HepG2 (cell line): ENCODE measurements around the gene HIRA. TPM values are rescaled to one million over a fixed set of nuclear protein-coding genes. Genes with fewer than 3 reads are reported as not detected.

Experiments used
- CHD2 ChIP-seq: IDR thresholded peaks from 2 replicates; pipeline ENCODE4 v1.6.1; 2011; ENCODE audit warnings: low read depth, low read length, improper control_type of control experiment
- DNMT3B ChIP-seq: conservative IDR thresholded peaks from 2 replicates; pipeline ENCODE4 v1.6.1; 2016; ENCODE audit warnings: missing biosample characterization, control low read depth
- EEA1 ChIP-seq: sonication (generic); formaldehyde crosslinking; IDR thresholded peaks from 2 replicates; pipeline ENCODE4 v1.5.1; 2020; ENCODE audit warnings: mild to moderate bottlenecking, missing genetic modification reagents, borderline replicate concordance
- GATAD2A ChIP-seq: IDR thresholded peaks from 2 replicates; pipeline ENCODE4 v1.6.1; 2016
- MEF2D ChIP-seq: sonication (generic); formaldehyde crosslinking; IDR thresholded peaks from 2 replicates; pipeline ENCODE4 v1.5.1; 2020; ENCODE audit warnings: mild to moderate bottlenecking, missing genetic modification reagents
- RAD21 ChIP-seq: fragments of 450-650 bp; formaldehyde crosslinking; IDR thresholded peaks from 2 replicates; pipeline ENCODE4 v1.5.0; 2020; ENCODE audit warnings: mild to moderate bottlenecking
- SALL1 ChIP-seq: sonication (generic); formaldehyde crosslinking; IDR thresholded peaks from 2 replicates; pipeline ENCODE4 v1.8.0; 2022; ENCODE audit warnings: mild to moderate bottlenecking, missing genetic modification reagents
- STAG1 ChIP-seq: sonication (generic); formaldehyde crosslinking; IDR thresholded peaks from 2 replicates; pipeline ENCODE4 v1.4.0; 2020; ENCODE audit warnings: missing genetic modification reagents
- ZFX ChIP-seq: sonication (generic); formaldehyde crosslinking; IDR thresholded peaks from 2 replicates; pipeline ENCODE4 v1.4.0; 2020; ENCODE audit warnings: mild to moderate bottlenecking, low read depth, missing genetic modification reagents, moderate library complexity
- ZNF12 ChIP-seq: sonication (generic); formaldehyde crosslinking; IDR thresholded peaks from 2 replicates; pipeline ENCODE4 v1.5.0; 2020; ENCODE audit warnings: missing genetic modification reagents
- ZNF501 ChIP-seq: sonication (generic); formaldehyde crosslinking; IDR thresholded peaks from 2 replicates; pipeline ENCODE4 v1.5.1; 2020; ENCODE audit warnings: mild to moderate bottlenecking, moderate library complexity, missing genetic modification reagents
- ZNF598 ChIP-seq: sonication (generic); formaldehyde crosslinking; IDR thresholded peaks from 2 replicates; pipeline ENCODE4 v1.5.1; 2020; ENCODE audit warnings: mild to moderate bottlenecking, missing genetic modification reagents, borderline replicate concordance
- ZNF792 ChIP-seq: IDR thresholded peaks from 2 replicates; pipeline ENCODE4 v1.6.1; 2016
- ZSCAN12 ChIP-seq: sonication (generic); formaldehyde crosslinking; IDR thresholded peaks from 2 replicates; pipeline ENCODE4 v1.9.0; 2021; ENCODE audit warnings: mild to moderate bottlenecking, missing genetic modification reagents
- ZSCAN21 ChIP-seq: sonication (generic); formaldehyde crosslinking; IDR thresholded peaks from 2 replicates; pipeline ENCODE4 v1.8.0; 2022; ENCODE audit warnings: mild to moderate bottlenecking, missing genetic modification reagents, moderate library complexity, borderline replicate concordance
- polyA plus RNA-seq, 8 experiments: library from polyadenylated mRNA; depleted of rRNA in 3 of 8; stranded (reverse) in 7 of 8; unstranded in 1 of 8; fragments of >200 nt; fragmentation: Illumina TruSeq in 4 of 8; extraction: Trizol in 4 of 8; gene quantifications; 2 replicates each; pipeline versions ENCODE4 v1.2.1 to v1.2.3, GENCODE V29; 2011 to 2016; ENCODE audit warnings: low read depth in 4 of 8, missing spikeins in 1 of 8, mixed read lengths in 1 of 8; ENCODE audit not compliant: insufficient read depth in 1 of 8
- total RNA-seq, 5 experiments: library from RNA; depleted of rRNA; stranded (reverse); fragments of >200 nt; fragmentation: Illumina TruSeq; extraction: Trizol; gene quantifications; 2 replicates each; pipeline ENCODE4 v1.2.3, GENCODE V29; 2016; ENCODE audit warnings: low read depth in 1 of 5
- TF ChIP-seq, protein P1 (sequence below): sonication (generic); formaldehyde crosslinking; IDR thresholded peaks from 2 replicates; pipeline ENCODE4 v1.4.0; 2020; ENCODE audit warnings: missing genetic modification reagents
- TF ChIP-seq, protein P2 (sequence below): fragments of 450-650 bp; IDR thresholded peaks from 2 replicates; pipeline ENCODE4 v1.6.1; 2016
- TF ChIP-seq, protein P3 (sequence below): IDR thresholded peaks from 2 replicates; pipeline ENCODE4 v1.6.1; 2016; ENCODE audit warnings: low read depth, control low read depth
- TF ChIP-seq, protein P4 (sequence below): sonication (generic); formaldehyde crosslinking; IDR thresholded peaks from 2 replicates; pipeline ENCODE4 v1.8.0; 2022; ENCODE audit warnings: mild to moderate bottlenecking, missing genetic modification reagents
- TF ChIP-seq, protein P5 (sequence below): sonication (generic); formaldehyde crosslinking; IDR thresholded peaks from 2 replicates; pipeline ENCODE4 v1.9.0; 2022; ENCODE audit warnings: low read depth, missing genetic modification reagents

HIRA gene
- total and polyA plus RNA-seq, 2 of the 13 experiments (the other 11 are each of a cell fraction or from before 2014, with no cell fraction given) = 21.5 to 29.2 TPM

DNA sequence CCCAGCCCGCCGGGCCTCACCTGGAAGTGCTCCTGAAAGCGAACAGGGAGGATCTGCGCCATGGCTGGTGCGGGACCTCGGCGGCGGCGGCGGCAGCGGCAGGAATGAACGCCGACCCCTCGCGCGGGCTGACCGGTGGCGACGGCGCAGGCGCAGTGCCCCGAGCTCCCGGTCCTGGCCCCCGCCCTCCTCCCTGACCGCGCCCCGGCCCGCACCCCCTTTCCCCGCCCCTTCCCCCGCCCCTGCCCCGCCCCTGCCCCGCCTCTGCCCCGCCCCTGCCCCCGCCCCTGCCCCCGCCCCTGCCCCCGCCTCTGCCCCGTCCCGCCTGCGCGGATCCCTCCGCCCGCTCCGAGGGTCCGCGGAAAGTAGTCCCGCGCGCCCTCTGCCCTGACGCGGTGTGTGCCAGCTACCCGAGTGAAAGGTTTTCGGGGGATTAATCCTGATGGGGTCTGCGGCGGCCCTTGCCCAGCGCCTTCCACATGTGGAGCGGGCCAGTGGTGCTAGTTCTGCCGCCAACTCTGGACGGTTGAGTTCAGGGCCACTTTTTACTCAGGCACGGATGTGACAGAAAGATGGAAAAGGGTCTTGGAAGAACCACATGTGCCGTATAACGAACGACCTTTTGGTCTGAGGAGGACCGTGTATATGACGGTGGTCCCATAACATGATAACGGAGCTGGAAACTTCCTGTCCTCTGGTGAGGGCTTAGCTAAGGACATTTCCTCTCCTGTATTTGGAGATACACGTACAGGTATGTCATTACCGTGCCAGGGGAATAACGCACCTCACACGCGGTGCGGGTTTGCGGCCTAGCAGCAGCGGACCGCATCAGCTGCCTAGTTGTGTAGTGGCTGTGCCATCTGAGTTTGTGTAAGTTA is 139.7 kb downstream of the HIRA start, which contains the start of gene CLTCL1 (continued):
- no peak for TF ChIP-seq ZNF598
- no peak for TF ChIP-seq DNMT3B
- TF ChIP-seq, protein P1, sequence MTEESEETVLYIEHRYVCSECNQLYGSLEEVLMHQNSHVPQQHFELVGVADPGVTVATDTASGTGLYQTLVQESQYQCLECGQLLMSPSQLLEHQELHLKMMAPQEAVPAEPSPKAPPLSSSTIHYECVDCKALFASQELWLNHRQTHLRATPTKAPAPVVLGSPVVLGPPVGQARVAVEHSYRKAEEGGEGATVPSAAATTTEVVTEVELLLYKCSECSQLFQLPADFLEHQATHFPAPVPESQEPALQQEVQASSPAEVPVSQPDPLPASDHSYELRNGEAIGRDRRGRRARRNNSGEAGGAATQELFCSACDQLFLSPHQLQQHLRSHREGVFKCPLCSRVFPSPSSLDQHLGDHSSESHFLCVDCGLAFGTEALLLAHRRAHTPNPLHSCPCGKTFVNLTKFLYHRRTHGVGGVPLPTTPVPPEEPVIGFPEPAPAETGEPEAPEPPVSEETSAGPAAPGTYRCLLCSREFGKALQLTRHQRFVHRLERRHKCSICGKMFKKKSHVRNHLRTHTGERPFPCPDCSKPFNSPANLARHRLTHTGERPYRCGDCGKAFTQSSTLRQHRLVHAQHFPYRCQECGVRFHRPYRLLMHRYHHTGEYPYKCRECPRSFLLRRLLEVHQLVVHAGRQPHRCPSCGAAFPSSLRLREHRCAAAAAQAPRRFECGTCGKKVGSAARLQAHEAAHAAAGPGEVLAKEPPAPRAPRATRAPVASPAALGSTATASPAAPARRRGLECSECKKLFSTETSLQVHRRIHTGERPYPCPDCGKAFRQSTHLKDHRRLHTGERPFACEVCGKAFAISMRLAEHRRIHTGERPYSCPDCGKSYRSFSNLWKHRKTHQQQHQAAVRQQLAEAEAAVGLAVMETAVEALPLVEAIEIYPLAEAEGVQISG = peak; percentile 58
- TF ChIP-seq, protein P2, sequence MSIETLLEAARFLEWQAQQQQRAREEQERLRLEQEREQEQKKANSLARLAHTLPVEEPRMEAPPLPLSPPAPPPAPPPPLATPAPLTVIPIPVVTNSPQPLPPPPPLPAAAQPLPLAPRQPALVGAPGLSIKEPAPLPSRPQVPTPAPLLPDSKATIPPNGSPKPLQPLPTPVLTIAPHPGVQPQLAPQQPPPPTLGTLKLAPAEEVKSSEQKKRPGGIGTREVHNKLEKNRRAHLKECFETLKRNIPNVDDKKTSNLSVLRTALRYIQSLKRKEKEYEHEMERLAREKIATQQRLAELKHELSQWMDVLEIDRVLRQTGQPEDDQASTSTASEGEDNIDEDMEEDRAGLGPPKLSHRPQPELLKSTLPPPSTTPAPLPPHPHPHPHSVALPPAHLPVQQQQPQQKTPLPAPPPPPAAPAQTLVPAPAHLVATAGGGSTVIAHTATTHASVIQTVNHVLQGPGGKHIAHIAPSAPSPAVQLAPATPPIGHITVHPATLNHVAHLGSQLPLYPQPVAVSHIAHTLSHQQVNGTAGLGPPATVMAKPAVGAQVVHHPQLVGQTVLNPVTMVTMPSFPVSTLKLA = no peak
- peak; percentile 81 for TF ChIP-seq CHD2
- TF ChIP-seq ZNF12 (CRISPR knock-in tag) = no peak
- TF ChIP-seq SALL1 = peak; percentile 61; the same call in 1 of the 2 replicates
- TF ChIP-seq RAD21 (CRISPR knock-in tag) = peak; percentile 29; the same call in 1 of the 2 replicates
- peak; percentile 72; the same call in 1 of the 2 replicates for TF ChIP-seq EEA1 (CRISPR knock-in tag)
- TF ChIP-seq MEF2D (CRISPR knock-in tag) = peak; percentile 42; the same call in 1 of the 2 replicates
- 0 out of 2 replicates have a peak, but pooled peaks have one; percentile 53 for TF ChIP-seq ZSCAN12 (CRISPR knock-in tag)
- TF ChIP-seq, protein P3, sequence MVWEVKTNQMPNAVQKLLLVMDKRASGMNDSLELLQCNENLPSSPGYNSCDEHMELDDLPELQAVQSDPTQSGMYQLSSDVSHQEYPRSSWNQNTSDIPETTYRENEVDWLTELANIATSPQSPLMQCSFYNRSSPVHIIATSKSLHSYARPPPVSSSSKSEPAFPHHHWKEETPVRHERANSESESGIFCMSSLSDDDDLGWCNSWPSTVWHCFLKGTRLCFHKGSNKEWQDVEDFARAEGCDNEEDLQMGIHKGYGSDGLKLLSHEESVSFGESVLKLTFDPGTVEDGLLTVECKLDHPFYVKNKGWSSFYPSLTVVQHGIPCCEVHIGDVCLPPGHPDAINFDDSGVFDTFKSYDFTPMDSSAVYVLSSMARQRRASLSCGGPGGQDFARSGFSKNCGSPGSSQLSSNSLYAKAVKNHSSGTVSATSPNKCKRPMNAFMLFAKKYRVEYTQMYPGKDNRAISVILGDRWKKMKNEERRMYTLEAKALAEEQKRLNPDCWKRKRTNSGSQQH (CRISPR knock-in tag) = 0 out of 2 replicates have a peak, but pooled peaks have one; percentile 40
- TF ChIP-seq ZNF501 (CRISPR knock-in tag) = peak; percentile 89; the same call in 1 of the 2 replicates
- TF ChIP-seq GATAD2A (CRISPR knock-in tag) = peak; percentile 50
- TF ChIP-seq ZFX (CRISPR knock-in tag) = peak; percentile 95
- peak; percentile 26; the same call in 1 of the 2 replicates for TF ChIP-seq STAG1 (CRISPR knock-in tag)
- peak; percentile 38; the same call in 1 of the 2 replicates for TF ChIP-seq ZNF792 (CRISPR knock-in tag)
- TF ChIP-seq, protein P4, sequence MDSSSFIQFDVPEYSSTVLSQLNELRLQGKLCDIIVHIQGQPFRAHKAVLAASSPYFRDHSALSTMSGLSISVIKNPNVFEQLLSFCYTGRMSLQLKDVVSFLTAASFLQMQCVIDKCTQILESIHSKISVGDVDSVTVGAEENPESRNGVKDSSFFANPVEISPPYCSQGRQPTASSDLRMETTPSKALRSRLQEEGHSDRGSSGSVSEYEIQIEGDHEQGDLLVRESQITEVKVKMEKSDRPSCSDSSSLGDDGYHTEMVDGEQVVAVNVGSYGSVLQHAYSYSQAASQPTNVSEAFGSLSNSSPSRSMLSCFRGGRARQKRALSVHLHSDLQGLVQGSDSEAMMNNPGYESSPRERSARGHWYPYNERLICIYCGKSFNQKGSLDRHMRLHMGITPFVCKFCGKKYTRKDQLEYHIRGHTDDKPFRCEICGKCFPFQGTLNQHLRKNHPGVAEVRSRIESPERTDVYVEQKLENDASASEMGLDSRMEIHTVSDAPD (CRISPR knock-in tag) = no peak
- peak; percentile 13; the same call in 1 of the 2 replicates for TF ChIP-seq ZSCAN21 (CRISPR knock-in tag)
- TF ChIP-seq, protein P5, sequence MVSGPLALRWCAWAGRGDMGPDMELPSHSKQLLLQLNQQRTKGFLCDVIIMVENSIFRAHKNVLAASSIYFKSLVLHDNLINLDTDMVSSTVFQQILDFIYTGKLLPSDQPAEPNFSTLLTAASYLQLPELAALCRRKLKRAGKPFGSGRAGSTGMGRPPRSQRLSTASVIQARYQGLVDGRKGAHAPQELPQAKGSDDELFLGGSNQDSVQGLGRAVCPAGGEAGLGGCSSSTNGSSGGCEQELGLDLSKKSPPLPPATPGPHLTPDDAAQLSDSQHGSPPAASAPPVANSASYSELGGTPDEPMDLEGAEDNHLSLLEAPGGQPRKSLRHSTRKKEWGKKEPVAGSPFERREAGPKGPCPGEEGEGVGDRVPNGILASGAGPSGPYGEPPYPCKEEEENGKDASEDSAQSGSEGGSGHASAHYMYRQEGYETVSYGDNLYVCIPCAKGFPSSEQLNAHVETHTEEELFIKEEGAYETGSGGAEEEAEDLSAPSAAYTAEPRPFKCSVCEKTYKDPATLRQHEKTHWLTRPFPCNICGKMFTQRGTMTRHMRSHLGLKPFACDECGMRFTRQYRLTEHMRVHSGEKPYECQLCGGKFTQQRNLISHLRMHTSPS = peak; percentile 67; the same call in 1 of the 2 replicates
